NT2/D1 (cell line): Measurements from ENCODE around the gene PRR14L.

ENCODE experiments used
- SUZ12 ChIP-seq: IDR thresholded peaks from 2 replicates; pipeline ENCODE4 v1.6.1; 2011; ENCODE audit not compliant: insufficient read length, insufficient read depth; ENCODE audit errors: extremely low read depth
- YY1 ChIP-seq: IDR thresholded peaks from 2 replicates; pipeline ENCODE4 v1.6.1; 2011; ENCODE audit not compliant: insufficient read length, insufficient read depth
- ZNF274 ChIP-seq: IDR thresholded peaks from 2 replicates; pipeline ENCODE4 v1.6.1; 2011; ENCODE audit warnings: mild to moderate bottlenecking, low read depth, low read length

DNA sequence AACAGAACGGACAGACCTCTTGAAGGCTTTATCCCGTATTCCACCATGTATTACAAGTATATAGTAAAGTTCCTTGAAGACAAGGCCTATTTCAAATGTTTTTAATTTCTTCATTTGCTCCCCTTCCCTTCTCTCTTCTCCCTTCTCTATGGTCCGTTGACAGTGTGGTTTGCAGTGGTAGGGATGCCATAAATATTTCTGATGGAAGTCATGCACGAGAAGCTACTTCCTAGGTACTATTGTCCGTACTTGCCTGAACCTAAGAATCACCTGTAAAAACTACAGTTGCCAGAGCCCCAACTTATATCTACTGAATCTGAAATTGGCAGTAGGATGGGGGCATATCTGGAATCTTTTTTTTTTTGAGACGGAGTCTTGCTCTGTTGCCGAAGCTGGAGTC, 90.7 kb downstream of the PRR14L start:
- TF ChIP-seq ZNF274 (no peak), SUZ12 (no peak), YY1 (no peak)
